Nephron progenitor cell (in vitro differentiated cells): ENCODE results near the gene ABLIM1.

Source experiments
- DNase-seq: peaks from one replicate; pipeline ENCODE4 v3.0.0; 2021
- H3K27ac Mint-ChIP-seq: 2 replicates; pipeline ENCODE4 v1.8.0; 2021; ENCODE audit warnings: mild to moderate bottlenecking, moderate library complexity, mixed read lengths
- H3K27me3 Mint-ChIP-seq: 2 replicates; pipeline ENCODE4 v1.8.0; 2021; ENCODE audit warnings: mild to moderate bottlenecking, low read depth, mixed read lengths; ENCODE audit not compliant: poor library complexity
- H3K36me3 Mint-ChIP-seq: 2 replicates; pipeline ENCODE4 v1.8.0; 2021; ENCODE audit warnings: low read depth, mixed read lengths
- H3K4me1 Mint-ChIP-seq: 2 replicates; pipeline ENCODE4 v1.8.0; 2021; ENCODE audit warnings: mixed read lengths
- H3K4me3 Mint-ChIP-seq: 2 replicates; pipeline ENCODE4 v1.8.0; 2021; ENCODE audit warnings: mild to moderate bottlenecking, moderate library complexity, mixed read lengths
- H3K9me3 Mint-ChIP-seq: 2 replicates; pipeline ENCODE4 v1.8.0; 2021; ENCODE audit warnings: mild to moderate bottlenecking, moderate library complexity, mixed read lengths
- TF ChIP-seq, protein P1 (sequence below): fragments of 200-600 bp; sonication (generic); IDR thresholded peaks from 2 replicates; pipeline ENCODE4 v1.5.0; 2021; ENCODE audit warnings: antibody characterized with exemption

Gene ABLIM1

DNA sequence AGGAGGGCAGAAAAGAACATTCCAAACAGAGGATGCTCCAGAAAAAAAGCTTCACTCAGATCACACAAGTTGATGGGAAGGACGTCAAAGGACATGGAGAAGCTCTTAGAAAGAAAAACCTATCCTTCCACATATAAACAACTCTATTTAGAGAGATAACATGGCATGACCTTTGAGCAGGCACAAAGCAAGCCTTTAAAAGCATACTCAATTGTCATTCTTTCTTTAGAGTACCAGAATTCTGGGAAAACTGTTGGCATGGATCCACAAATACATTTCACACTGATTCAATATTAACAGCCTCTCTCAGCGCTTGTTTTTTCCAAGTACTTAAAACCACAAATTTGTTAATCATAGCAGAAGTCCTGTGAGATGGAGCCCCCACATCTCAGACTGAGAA lies 7.3 kb upstream of the ABLIM1 start:
- Mint-ChIP-seq H3K27me3 (peaks cover 13% of the 10 kb centered on the region), H3K36me3 (peaks cover 8% of the 10 kb centered on the region), H3K4me3 (no peak overlapping the region), H3K4me1 (peaks cover 49% of the 10 kb centered on the region), H3K27ac (peak overlapping the region; percentile 2), H3K9me3 (peaks cover 12% of the 10 kb centered on the region)
- TF ChIP-seq, protein P1, sequence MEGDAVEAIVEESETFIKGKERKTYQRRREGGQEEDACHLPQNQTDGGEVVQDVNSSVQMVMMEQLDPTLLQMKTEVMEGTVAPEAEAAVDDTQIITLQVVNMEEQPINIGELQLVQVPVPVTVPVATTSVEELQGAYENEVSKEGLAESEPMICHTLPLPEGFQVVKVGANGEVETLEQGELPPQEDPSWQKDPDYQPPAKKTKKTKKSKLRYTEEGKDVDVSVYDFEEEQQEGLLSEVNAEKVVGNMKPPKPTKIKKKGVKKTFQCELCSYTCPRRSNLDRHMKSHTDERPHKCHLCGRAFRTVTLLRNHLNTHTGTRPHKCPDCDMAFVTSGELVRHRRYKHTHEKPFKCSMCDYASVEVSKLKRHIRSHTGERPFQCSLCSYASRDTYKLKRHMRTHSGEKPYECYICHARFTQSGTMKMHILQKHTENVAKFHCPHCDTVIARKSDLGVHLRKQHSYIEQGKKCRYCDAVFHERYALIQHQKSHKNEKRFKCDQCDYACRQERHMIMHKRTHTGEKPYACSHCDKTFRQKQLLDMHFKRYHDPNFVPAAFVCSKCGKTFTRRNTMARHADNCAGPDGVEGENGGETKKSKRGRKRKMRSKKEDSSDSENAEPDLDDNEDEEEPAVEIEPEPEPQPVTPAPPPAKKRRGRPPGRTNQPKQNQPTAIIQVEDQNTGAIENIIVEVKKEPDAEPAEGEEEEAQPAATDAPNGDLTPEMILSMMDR: no peak
- DNase-seq: no peak

DNA sequence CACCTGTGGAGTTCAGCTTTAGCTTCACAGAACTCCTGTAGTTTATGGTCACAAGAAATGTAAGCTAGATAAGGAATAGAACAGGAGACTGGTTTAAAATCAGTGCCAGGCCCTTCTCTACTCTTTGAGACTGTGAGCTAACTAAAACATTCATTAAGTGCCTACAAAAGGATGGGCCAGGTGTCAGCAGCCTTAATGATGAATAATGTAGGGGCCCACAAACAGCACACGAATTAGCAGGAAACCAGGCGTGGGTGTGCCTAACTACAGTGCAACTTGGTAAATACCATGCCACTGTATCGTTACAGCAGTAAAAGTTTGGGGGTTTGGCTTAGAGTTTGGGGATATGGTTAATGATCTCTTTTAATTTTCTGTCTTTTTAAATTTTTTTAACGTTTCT lies 6.1 kb upstream of the ABLIM1 start:
- H3K4me1 Mint-ChIP-seq: peaks cover 53% of the 10 kb centered on the region
- TF ChIP-seq, protein P1: no peak
- H3K27me3 Mint-ChIP-seq: peaks cover 12% of the 10 kb centered on the region
- DNase-seq: no peak
- H3K36me3 Mint-ChIP-seq: peaks cover 8% of the 10 kb centered on the region
- no peak overlapping the region for H3K4me3 Mint-ChIP-seq
- peaks cover 12% of the 10 kb centered on the region for H3K9me3 Mint-ChIP-seq
- H3K27ac Mint-ChIP-seq: no peak overlapping the region

DNA sequence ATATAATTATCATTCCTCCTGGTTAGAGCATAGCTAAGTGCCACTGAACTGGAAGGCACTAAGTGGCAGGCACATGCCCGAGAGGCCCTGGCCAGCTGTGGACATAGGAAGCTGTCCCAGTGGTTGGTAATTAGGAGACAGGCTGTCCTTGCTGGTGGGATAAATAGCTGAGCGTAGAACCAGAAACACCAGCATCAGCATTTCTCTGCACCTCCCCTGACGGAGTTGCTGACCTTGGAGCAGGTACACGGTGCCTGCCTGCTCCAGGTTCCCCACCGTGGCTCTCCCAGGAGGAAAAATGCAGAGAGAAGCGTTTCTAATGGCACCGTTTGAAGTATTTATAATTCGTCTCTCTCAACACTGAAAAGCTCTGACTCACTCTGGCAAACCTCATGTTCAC lies 5.6 kb upstream of the ABLIM1 start:
- H3K4me1 Mint-ChIP-seq: peaks cover 51% of the 10 kb centered on the region
- H3K27ac Mint-ChIP-seq: no peak overlapping the region
- H3K4me3 Mint-ChIP-seq: no peak overlapping the region
- DNase-seq: no peak
- H3K27me3 Mint-ChIP-seq: peaks cover 12% of the 10 kb centered on the region
- TF ChIP-seq, protein P1: no peak
- peaks cover 12% of the 10 kb centered on the region for H3K9me3 Mint-ChIP-seq
- H3K36me3 Mint-ChIP-seq: peaks cover 8% of the 10 kb centered on the region

DNA sequence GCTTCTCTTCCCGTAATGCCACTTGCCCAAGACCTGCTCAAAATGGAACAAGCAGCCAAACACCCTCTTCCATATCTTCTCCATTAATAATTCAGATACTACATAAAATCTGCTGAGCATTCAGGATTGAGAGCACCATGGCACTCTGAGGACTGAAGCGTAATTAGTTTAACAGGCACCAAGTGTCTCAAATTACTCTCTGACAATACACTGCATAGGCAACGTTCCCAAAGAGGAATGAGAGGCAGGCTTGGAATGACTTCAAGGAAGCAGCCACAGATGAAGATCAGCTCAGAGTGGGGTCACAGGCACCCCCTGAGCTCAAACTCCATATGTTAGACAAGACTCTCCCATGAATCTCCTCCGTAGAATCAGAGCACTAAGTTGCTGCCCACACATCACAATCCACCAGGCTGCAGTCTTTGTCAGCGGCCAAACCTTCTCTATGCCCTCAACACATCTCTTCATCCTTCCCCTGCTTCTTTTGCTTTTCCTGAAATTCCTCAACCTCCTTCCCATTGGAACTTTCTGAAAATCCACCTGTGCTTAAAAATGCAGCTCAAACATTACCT lies 4.7 kb upstream of the ABLIM1 start:
- Mint-ChIP-seq H3K27ac (no peak overlapping the region), H3K9me3 (peaks cover 8% of the 10 kb centered on the region)

DNA sequence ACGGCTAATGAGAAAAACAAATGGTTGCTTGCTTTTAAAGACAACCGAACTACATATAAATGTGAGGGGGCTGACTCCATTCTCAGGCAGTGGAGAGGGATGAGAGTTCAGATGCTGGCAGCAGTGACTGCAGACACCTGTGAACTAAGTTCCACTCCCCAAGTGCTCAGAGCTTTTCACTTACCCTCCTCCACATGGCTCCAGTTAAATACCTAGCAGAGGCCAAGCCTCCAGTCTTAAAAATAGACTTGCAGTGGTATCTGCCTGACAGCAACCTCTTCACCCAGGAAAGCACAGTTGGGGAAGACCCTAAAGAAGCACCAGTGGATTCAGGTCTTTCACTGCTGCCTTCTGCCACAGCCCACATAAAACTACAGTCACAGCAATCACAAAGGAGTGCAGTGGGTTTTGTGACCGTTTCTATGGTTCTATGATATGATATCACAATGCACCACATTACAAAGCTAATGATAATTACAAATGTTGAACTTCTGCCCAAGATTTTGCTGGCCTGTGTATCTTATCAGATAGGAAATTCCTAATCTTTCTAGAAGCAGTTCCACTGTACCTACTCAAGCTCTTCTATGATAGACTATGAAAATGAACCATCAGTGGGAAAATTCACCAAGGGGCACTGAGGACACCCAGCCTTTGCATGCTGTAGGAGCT lies 3.3 kb upstream of the ABLIM1 start:
- Mint-ChIP-seq H3K27ac (no peak overlapping the region), H3K36me3 (no peaks in the 10 kb centered on the region), H3K4me3 (no peak overlapping the region), H3K9me3 (no peaks in the 10 kb centered on the region), H3K27me3 (peaks cover 9% of the 10 kb centered on the region), H3K4me1 (peaks cover 47% of the 10 kb centered on the region)
- TF ChIP-seq, protein P1: no peak
- DNase-seq: no peak

More for the DNA sequence above, 4.7 kb upstream of the ABLIM1 start:
- no peak for DNase-seq
- Mint-ChIP-seq H3K36me3 (peaks cover 4% of the 10 kb centered on the region), H3K27me3 (peaks cover 9% of the 10 kb centered on the region), H3K4me3 (peak overlapping the region; percentile 0), H3K4me1 (peaks cover 47% of the 10 kb centered on the region)
- TF ChIP-seq, protein P1: no peak

DNA sequence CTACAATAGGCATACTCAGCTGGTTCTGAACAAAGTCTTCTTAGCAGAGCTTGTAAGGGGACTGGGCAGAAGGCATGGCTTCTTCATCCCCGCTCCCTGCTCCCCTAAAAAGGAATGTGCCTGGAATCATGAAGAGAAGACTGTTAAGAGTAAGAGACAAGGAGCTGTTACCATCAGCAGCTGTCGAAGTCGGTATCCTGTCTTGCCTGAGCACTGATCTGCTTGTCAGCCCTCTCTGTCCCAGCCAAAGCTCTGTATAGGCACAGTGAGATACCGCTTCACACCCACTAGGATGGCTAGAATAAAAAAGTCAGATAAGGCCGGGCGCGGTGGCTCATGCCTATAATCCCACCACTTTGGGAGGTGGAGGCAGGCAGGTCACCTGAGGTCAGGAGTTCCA lies 2.4 kb downstream of the ABLIM1 start:
- DNase-seq: no peak
- Mint-ChIP-seq H3K4me3 (no peak overlapping the region), H3K27ac (no peak overlapping the region), H3K9me3 (no peaks in the 10 kb centered on the region), H3K36me3 (no peaks in the 10 kb centered on the region), H3K4me1 (peaks cover 7% of the 10 kb centered on the region), H3K27me3 (peaks cover 2% of the 10 kb centered on the region)
- TF ChIP-seq, protein P1: no peak
